Smooth muscle cell (in vitro differentiated cells): Measurements from ENCODE around the gene FUT8. TPM values are rescaled to one million over a fixed set of nuclear protein-coding genes. Genes with fewer than 3 reads are reported as not detected.

Experiments used
- DNase-seq: peaks from one replicate; lab custom pipeline; 2025; ENCODE audit not compliant: unreplicated experiment; lab: John Stamatoyannopoulos, UW
- H2AFZ ChIP-seq: fragments of 200-600 bp; sonication (generic); 2 replicates; pipeline ENCODE4 v1.6.0; 2016; ENCODE audit warnings: antibody characterized with exemption, low read depth, mild to moderate bottlenecking
- H3F3A ChIP-seq: fragments of 200-600 bp; sonication (generic); 2 replicates; pipeline ENCODE4 v1.6.0; 2017; ENCODE audit warnings: antibody characterized with exemption, low read depth
- H3K27ac ChIP-seq: fragments of 200-600 bp; sonication (generic); 2 replicates; pipeline ENCODE4 v1.5.1; 2016; ENCODE audit warnings: low read depth, mild to moderate bottlenecking
- H3K27me3 ChIP-seq: fragments of 200-600 bp; sonication (generic); 2 replicates; pipeline ENCODE4 v1.6.1; 2016; ENCODE audit warnings: low read depth, mild to moderate bottlenecking
- H3K36me3 ChIP-seq: fragments of 200-600 bp; sonication (generic); 2 replicates; pipeline ENCODE4 v1.5.1; 2016; ENCODE audit warnings: low read depth
- H3K4me1 ChIP-seq: fragments of 200-600 bp; sonication (generic); 2 replicates; pipeline ENCODE4 v1.5.1; 2016; ENCODE audit warnings: low read depth
- H3K4me2 ChIP-seq: fragments of 200-600 bp; sonication (generic); 2 replicates; pipeline ENCODE4 v1.6.0; 2016; ENCODE audit warnings: mild to moderate bottlenecking
- H3K4me3 ChIP-seq: fragments of 200-600 bp; sonication (generic); 2 replicates; pipeline ENCODE4 v1.5.1; 2016; ENCODE audit warnings: mild to moderate bottlenecking
- H3K79me2 ChIP-seq: fragments of 200-600 bp; sonication (generic); 2 replicates; pipeline ENCODE4 v1.6.0; 2016; ENCODE audit warnings: low read depth, mild to moderate bottlenecking
- H3K9ac ChIP-seq: fragments of 200-600 bp; sonication (generic); 2 replicates; pipeline ENCODE4 v1.6.0; 2016; ENCODE audit warnings: low read depth
- H3K9me3 ChIP-seq: fragments of 200-600 bp; sonication (generic); replicated peaks from 2 replicates; pipeline ENCODE4 v1.5.1; 2016; ENCODE audit warnings: low read depth
- H4K20me1 ChIP-seq: fragments of 200-600 bp; sonication (generic); 2 replicates; pipeline ENCODE4 v1.6.0; 2016; ENCODE audit warnings: low read depth
- CTCF ChIP-seq: fragments of 200-600 bp; sonication (generic); IDR thresholded peaks from 2 replicates; pipeline ENCODE4 v1.5.1; 2017; ENCODE audit warnings: borderline replicate concordance, mild to moderate bottlenecking, antibody characterized with exemption; ENCODE audit not compliant: insufficient read depth, poor library complexity, severe bottlenecking
- WGBS: methylation state at CpG from one replicate; pipeline ENCODE4 v1.1.7; 2016; ENCODE audit warnings: low lambda C conversion rate; 5-methylcytosine and 5-hydroxymethylcytosine counted together
- polyA plus RNA-seq: library from polyadenylated mRNA; unstranded; fragments of >200 nt; fragmentation: Nextera tagmentation; extraction: Ambion mirVana; gene quantifications from 2 replicates; pipeline ENCODE4 v1.2.1, GENCODE V29; 2016
- total RNA-seq: library from RNA; depleted of rRNA; stranded (reverse); fragments of >200 nt; gene quantifications from 2 replicates; pipeline ENCODE4 v1.2.3, GENCODE V29; 2014

The FUT8 gene
- total and polyA plus RNA-seq, 2 experiments from 2014 or later = 12.8 to 50.2 TPM

- no peak overlapping the region for H2AFZ ChIP-seq
- H3K4me2 ChIP-seq = no peak overlapping the region
- H3K36me3 ChIP-seq = no peaks in the 10 kb centered on the region
- H3K9ac ChIP-seq = no peak overlapping the region
- no peak overlapping the region for H3K4me3 ChIP-seq
- H3K9me3 ChIP-seq = no peaks in the 10 kb centered on the region
- no peaks in the 10 kb centered on the region for H3K4me1 ChIP-seq
- no peaks in the 10 kb centered on the region for H3F3A ChIP-seq
- no peak for TF ChIP-seq CTCF
- no peak overlapping the region for H3K27ac ChIP-seq
- H3K79me2 ChIP-seq = no peaks in the 10 kb centered on the region
- H4K20me1 ChIP-seq = no peaks in the 10 kb centered on the region
- DNase-seq = no peak
- no peaks in the 10 kb centered on the region for H3K27me3 ChIP-seq
Observed at GRCh38 chr14:65604535-65604934, 192.0 kb downstream of the FUT8 start.

- 94% methylated on average over 2 of the region's 2 CpGs for WGBS
- Histone ChIP-seq H3K4me3 (no peak overlapping the region), H4K20me1 (no peaks in the 10 kb centered on the region), H3K36me3 (no peaks in the 10 kb centered on the region), H3K27ac (no peak overlapping the region), H3F3A (no peaks in the 10 kb centered on the region), H3K9me3 (no peaks in the 10 kb centered on the region), H3K4me1 (no peaks in the 10 kb centered on the region), H3K27me3 (no peaks in the 10 kb centered on the region), H2AFZ (no peak overlapping the region), H3K4me2 (no peak overlapping the region), H3K9ac (no peak overlapping the region), H3K79me2 (no peaks in the 10 kb centered on the region)
- peak; percentile 10 for TF ChIP-seq CTCF
- DNase-seq = no peak
Observed at GRCh38 chr14:65604936-65605335, 192.4 kb downstream of the FUT8 start.

DNA sequence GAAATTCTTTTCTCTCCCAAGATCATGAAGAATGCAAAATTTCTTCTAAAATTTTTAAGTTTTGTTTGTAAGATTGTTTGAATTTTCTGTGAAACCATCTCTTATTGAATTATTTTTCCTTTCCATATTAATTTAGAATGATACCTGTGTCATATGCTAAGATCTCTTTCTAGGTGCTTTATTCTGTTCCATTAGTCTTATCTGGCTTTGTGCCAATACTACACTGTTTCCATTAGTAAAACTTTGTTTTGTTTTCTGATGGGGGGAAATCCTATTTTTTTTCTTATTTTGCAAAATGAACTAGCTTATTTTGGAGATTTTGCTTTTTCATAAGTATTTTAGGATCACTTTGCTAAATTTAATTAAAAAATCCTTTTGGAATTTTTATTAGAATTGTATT is 193.9 kb downstream of the FUT8 start:
- Histone ChIP-seq H3K9ac (no peak overlapping the region), H2AFZ (no peak overlapping the region), H3K79me2 (no peaks in the 10 kb centered on the region), H3K4me1 (no peaks in the 10 kb centered on the region), H3K27ac (no peak overlapping the region), H3K4me3 (no peak overlapping the region), H3K4me2 (no peak overlapping the region), H3K27me3 (no peaks in the 10 kb centered on the region), H3K36me3 (no peaks in the 10 kb centered on the region), H3F3A (no peaks in the 10 kb centered on the region), H4K20me1 (no peaks in the 10 kb centered on the region), H3K9me3 (no peaks in the 10 kb centered on the region)
- no peak for TF ChIP-seq CTCF
- no peak for DNase-seq

DNA sequence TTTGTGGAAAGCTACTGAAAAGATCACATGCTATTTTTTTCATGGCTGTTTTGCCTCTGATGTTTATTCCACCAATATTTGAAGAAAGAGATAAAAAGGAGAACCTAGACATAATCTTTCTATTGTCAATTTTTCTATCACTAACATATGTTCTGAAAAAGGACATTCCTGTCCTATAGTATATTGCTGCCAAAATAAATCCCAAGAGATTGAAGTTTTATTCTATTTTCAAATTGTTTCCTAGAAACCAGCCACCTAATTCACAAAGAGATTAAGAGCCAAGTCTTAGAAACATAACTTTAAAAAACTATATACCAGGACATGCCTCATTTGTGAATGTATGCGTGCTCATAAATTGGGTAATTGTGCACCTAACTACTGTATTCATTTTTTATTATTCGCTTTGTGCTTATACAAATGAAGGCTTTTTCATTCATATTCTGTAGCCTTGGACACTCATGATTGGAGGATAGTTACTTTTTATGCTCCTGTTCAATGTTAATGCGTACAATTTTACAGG is 200.7 kb downstream of the FUT8 start:
- no peak overlapping the region for H2AFZ ChIP-seq
- H3K4me2 ChIP-seq = no peak overlapping the region
- no peak for DNase-seq
- no peak overlapping the region for H3K27ac ChIP-seq
- H3K9me3 ChIP-seq = no peaks in the 10 kb centered on the region
- H3K79me2 ChIP-seq = no peaks in the 10 kb centered on the region
- H3K27me3 ChIP-seq = no peaks in the 10 kb centered on the region
- no peaks in the 10 kb centered on the region for H3F3A ChIP-seq
- no peak for TF ChIP-seq CTCF
- no peak overlapping the region for H3K9ac ChIP-seq
- H3K4me3 ChIP-seq = no peak overlapping the region
- no peaks in the 10 kb centered on the region for H3K36me3 ChIP-seq
- no peaks in the 10 kb centered on the region for H4K20me1 ChIP-seq
- no peaks in the 10 kb centered on the region for H3K4me1 ChIP-seq
- WGBS = 95% methylated on average over 3 of the region's 3 CpGs
